IMR-90 (cell line): ENCODE data around the gene UBXN11.

ENCODE experiments used
- CEBPB ChIP-seq: IDR thresholded peaks from 2 replicates; pipeline ENCODE4 v1.6.1; 2012; ENCODE audit warnings: low read depth, low read length, improper control_type of control experiment
- CHD1 ChIP-seq: IDR thresholded peaks from 2 replicates; pipeline ENCODE4 v1.6.1; 2012; ENCODE audit warnings: low read depth, low read length, improper control_type of control experiment
- ELK1 ChIP-seq: fragments of 150-350 bp; IDR thresholded peaks from 2 replicates; pipeline ENCODE4 v1.6.1; 2016; ENCODE audit warnings: low read depth, mild to moderate bottlenecking, low read length, moderate library complexity, borderline replicate concordance
- FOS ChIP-seq: fragments of 150-350 bp; IDR thresholded peaks from 2 replicates; pipeline ENCODE4 v1.6.1; 2016; ENCODE audit warnings: low read depth, low read length
- MAFK ChIP-seq: IDR thresholded peaks from 2 replicates; pipeline ENCODE4 v1.6.1; 2012; ENCODE audit warnings: low read depth, low read length, improper control_type of control experiment
- MAZ ChIP-seq: IDR thresholded peaks from 2 replicates; pipeline ENCODE4 v1.6.1; 2012; ENCODE audit warnings: low read depth, mild to moderate bottlenecking, low read length, improper control_type of control experiment, moderate library complexity, borderline replicate concordance
- POLR2A ChIP-seq: IDR thresholded peaks from 2 replicates; pipeline ENCODE4 v1.6.1; 2012; ENCODE audit warnings: mild to moderate bottlenecking, low read depth, low read length
- RAD21 ChIP-seq: IDR thresholded peaks from 2 replicates; pipeline ENCODE4 v1.6.1; 2012; ENCODE audit warnings: low read length, improper control_type of control experiment
- RCOR1 ChIP-seq: IDR thresholded peaks from 2 replicates; pipeline ENCODE4 v1.6.1; 2012; ENCODE audit warnings: mild to moderate bottlenecking, low read length, improper control_type of control experiment; ENCODE audit not compliant: insufficient replicate concordance
- RFX5 ChIP-seq: IDR thresholded peaks from 2 replicates; pipeline ENCODE4 v1.8.0; 2012; ENCODE audit warnings: low read depth, mild to moderate bottlenecking, low read length, moderate library complexity
- SMC3 ChIP-seq: fragments of 150-350 bp; IDR thresholded peaks from 2 replicates; pipeline ENCODE4 v1.6.1; 2016; ENCODE audit warnings: low read depth, mild to moderate bottlenecking, antibody characterized with exemption, low read length, moderate library complexity
- TF ChIP-seq, protein P1 (sequence below): conservative IDR thresholded peaks from 2 replicates; pipeline ENCODE4 v1.5.1; 2012; ENCODE audit warnings: mild to moderate bottlenecking, low read depth, low read length, improper control_type of control experiment
- TF ChIP-seq, protein P2 (sequence below): fragments of 150-350 bp; IDR thresholded peaks from 2 replicates; pipeline ENCODE4 v1.6.1; 2017; ENCODE audit warnings: mild to moderate bottlenecking, antibody characterized with exemption, low read length, low read depth

GRCh38 chr1:26305667-26306289, 658 bp downstream of the UBXN11 start:
- TF ChIP-seq POLR2A, result no peak
- TF ChIP-seq SMC3, result no peak
- no peak for TF ChIP-seq ELK1
- TF ChIP-seq, protein P1, sequence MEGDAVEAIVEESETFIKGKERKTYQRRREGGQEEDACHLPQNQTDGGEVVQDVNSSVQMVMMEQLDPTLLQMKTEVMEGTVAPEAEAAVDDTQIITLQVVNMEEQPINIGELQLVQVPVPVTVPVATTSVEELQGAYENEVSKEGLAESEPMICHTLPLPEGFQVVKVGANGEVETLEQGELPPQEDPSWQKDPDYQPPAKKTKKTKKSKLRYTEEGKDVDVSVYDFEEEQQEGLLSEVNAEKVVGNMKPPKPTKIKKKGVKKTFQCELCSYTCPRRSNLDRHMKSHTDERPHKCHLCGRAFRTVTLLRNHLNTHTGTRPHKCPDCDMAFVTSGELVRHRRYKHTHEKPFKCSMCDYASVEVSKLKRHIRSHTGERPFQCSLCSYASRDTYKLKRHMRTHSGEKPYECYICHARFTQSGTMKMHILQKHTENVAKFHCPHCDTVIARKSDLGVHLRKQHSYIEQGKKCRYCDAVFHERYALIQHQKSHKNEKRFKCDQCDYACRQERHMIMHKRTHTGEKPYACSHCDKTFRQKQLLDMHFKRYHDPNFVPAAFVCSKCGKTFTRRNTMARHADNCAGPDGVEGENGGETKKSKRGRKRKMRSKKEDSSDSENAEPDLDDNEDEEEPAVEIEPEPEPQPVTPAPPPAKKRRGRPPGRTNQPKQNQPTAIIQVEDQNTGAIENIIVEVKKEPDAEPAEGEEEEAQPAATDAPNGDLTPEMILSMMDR, result no peak
- no peak for TF ChIP-seq RCOR1
- no peak for TF ChIP-seq RAD21
- no peak for TF ChIP-seq CHD1
- no peak for TF ChIP-seq MAFK
- no peak for TF ChIP-seq RFX5
- no peak for TF ChIP-seq MAZ
- no peak for TF ChIP-seq CEBPB
- no peak for TF ChIP-seq FOS
- TF ChIP-seq, protein P2, sequence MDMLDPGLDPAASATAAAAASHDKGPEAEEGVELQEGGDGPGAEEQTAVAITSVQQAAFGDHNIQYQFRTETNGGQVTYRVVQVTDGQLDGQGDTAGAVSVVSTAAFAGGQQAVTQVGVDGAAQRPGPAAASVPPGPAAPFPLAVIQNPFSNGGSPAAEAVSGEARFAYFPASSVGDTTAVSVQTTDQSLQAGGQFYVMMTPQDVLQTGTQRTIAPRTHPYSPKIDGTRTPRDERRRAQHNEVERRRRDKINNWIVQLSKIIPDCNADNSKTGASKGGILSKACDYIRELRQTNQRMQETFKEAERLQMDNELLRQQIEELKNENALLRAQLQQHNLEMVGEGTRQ, result no peak
